HG03097 (cell line): ENCODE measurements around the gene TTC22.

Experiments
- ATAC-seq: cut with Tn5 transposase; IDR thresholded peaks from one replicate; pipeline ENCODE4 v1.9.1; 2021; ENCODE audit not compliant: unreplicated experiment, low FRiP score

TTC22 gene

GRCh38 chr1:54800899-54801759 lies at the start of gene TTC22:
Gene TTC22, minus strand, starts transcription at chr1:54801323. Its CDS starts 160 bp downstream, at chr1:54801163.
- peak; percentile 59 for ATAC-seq

GRCh38 chr1:54850737-54851136 lies 49.6 kb upstream of the TTC22 start:
- ATAC-seq = no peak

GRCh38 chr1:54850069-54850730 lies 49.1 kb upstream of the TTC22 start:
- ATAC-seq = no peak

- ATAC-seq = no peak
These were observed 48.3 kb upstream of the TTC22 start for GRCh38 chr1:54849219-54850068.

GRCh38 chr1:54848134-54848948 lies 47.2 kb upstream of the TTC22 start:
- no peak for ATAC-seq

- ATAC-seq = no peak
These were observed 45.7 kb upstream of the TTC22 start for GRCh38 chr1:54846716-54847284.

- no peak for ATAC-seq
These were observed 45.2 kb upstream of the TTC22 start for GRCh38 chr1:54846301-54846700.

- ATAC-seq = no peak
These were observed 44.6 kb upstream of the TTC22 start for GRCh38 chr1:54845772-54846171.

- ATAC-seq = no peak
These were observed 43.4 kb upstream of the TTC22 start for GRCh38 chr1:54844564-54844963.

- no peak for ATAC-seq
These were observed 42.3 kb upstream of the TTC22 start for GRCh38 chr1:54843449-54843848.

- no peak for ATAC-seq
These were observed 41.8 kb upstream of the TTC22 start for GRCh38 chr1:54842963-54843362.

GRCh38 chr1:54842206-54842915 lies 41.2 kb upstream of the TTC22 start:
- ATAC-seq = no peak

GRCh38 chr1:54839824-54840223 lies 38.7 kb upstream of the TTC22 start:
- ATAC-seq = no peak

- ATAC-seq = no peak
These were observed 37.5 kb upstream of the TTC22 start for GRCh38 chr1:54838565-54839180.

- no peak for ATAC-seq
These were observed 36.1 kb upstream of the TTC22 start for GRCh38 chr1:54837002-54837853.

- no peak for ATAC-seq
These were observed 35.5 kb upstream of the TTC22 start for GRCh38 chr1:54836594-54836993.

- ATAC-seq = no peak
These were observed 34.8 kb upstream of the TTC22 start for GRCh38 chr1:54835970-54836369.
